BE2C (cell line): ENCODE data around the gene DIP2C.

Source experiments
- DNase-seq: peaks from one replicate; pipeline ENCODE4 v3.0.0-alpha.2; 2020
- H3K27me3 ChIP-seq: fragments of 250-450 bp; sonication (Bioruptor Pico); 2 replicates; pipeline ENCODE4 v1.5.1; 2020; ENCODE audit warnings: mild to moderate bottlenecking
- H3K36me3 ChIP-seq: fragments of 250-450 bp; sonication (Bioruptor Pico); 2 replicates; pipeline ENCODE4 v1.5.1; 2020; ENCODE audit warnings: mild to moderate bottlenecking
- H3K4me1 ChIP-seq: fragments of 250-450 bp; sonication (Bioruptor Pico); 2 replicates; pipeline ENCODE4 v1.5.1; 2020
- H3K4me3 ChIP-seq: 2 replicates; pipeline ENCODE4 v1.5.1; 2011; ENCODE audit warnings: low read depth, low read length
- H3K9me3 ChIP-seq: fragments of 250-450 bp; sonication (Bioruptor Pico); 2 replicates; pipeline ENCODE4 v1.5.1; 2020
- CTCF ChIP-seq: IDR thresholded peaks from 2 replicates; pipeline ENCODE4 v1.5.1; 2012; ENCODE audit warnings: mild to moderate bottlenecking, low read depth, low read length

Gene DIP2C

GRCh38 chr10:607545-608185 lies 81.8 kb downstream of the DIP2C start:
- no peaks in the 10 kb centered on the region for H3K27me3 ChIP-seq
- H3K4me1 ChIP-seq, result no peaks in the 10 kb centered on the region
- TF ChIP-seq CTCF, result no peak
- H3K4me3 ChIP-seq, result no peak overlapping the region
- no peaks in the 10 kb centered on the region for H3K36me3 ChIP-seq
- no peaks in the 10 kb centered on the region for H3K9me3 ChIP-seq
- DNase-seq, result no peak

GRCh38 chr10:606762-607544 lies 82.5 kb downstream of the DIP2C start:
- no peak for DNase-seq
- Histone ChIP-seq H3K36me3 (no peaks in the 10 kb centered on the region), H3K27me3 (no peaks in the 10 kb centered on the region), H3K9me3 (no peaks in the 10 kb centered on the region), H3K4me3 (no peak overlapping the region), H3K4me1 (no peaks in the 10 kb centered on the region)
- no peak for TF ChIP-seq CTCF

- DNase-seq, result no peak
- H3K9me3 ChIP-seq, result no peaks in the 10 kb centered on the region
- H3K4me1 ChIP-seq, result no peaks in the 10 kb centered on the region
- H3K27me3 ChIP-seq, result no peaks in the 10 kb centered on the region
- H3K4me3 ChIP-seq, result no peak overlapping the region
- no peaks in the 10 kb centered on the region for H3K36me3 ChIP-seq
- TF ChIP-seq CTCF, result no peak
Observed at GRCh38 chr10:605632-606325, 83.7 kb downstream of the DIP2C start.

DNA sequence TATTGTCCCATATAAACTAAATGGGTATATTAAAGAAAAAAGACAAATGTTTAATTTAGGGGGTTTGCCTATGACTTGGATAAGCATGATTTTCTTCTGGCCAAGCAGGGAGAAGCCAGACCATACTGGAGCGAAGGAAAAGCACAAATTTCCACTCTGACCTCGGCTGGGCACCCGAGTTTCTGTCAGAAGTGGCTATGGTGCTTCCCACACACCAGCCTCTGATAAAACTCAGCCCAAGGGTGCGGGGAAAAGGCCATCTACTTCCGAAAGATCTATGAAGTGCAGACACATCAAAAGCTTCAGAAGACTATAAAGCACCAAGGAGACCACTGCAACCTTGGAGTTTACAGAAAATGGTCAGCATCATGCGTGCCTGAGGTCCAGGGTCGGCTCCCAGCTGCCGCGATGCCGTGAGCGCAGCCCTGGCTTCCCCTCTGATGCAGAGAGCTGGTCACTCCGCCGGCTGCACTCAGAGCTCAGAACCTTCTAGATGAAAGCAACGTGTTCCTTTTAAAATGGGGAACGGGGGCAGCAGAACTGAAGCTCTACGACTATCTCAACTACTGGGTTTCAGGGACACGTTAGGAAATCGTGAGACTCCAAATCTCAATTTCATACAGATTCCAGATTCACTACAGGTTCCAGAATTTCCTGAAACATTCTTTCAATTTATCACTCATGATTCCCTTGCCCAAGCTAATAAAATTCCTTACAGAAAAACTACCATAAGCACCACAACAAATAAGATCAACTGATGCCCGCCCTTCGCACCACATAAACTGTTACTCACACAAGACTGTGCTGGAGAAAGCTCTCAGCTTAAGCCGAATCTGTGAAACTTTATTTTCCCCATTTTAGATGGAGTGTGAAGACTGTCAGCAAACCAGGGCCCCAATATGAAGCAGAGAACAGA lies 84.5 kb downstream of the DIP2C start:
- H3K4me1 ChIP-seq, result no peaks in the 10 kb centered on the region

DNA sequence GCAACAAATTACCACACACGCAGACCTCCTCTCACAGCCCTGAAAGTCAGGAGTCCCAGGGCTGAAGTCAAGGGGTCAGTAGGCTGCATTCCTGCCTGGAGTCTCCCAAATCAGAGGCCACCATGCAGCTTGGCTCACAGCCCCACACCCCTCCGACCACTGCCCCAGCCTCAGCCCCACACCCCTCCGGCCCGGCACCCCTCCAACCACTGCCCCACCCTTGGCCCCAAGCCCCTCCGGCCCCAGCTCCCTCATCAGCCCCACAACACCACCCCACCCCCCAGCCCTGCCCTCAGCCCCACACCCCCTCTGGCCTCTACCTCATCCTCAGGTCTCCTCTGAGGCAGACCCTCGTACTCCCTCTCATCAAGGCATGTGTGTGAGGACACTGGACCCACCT lies 85.7 kb downstream of the DIP2C start:
- Histone ChIP-seq H3K9me3 (no peaks in the 10 kb centered on the region), H3K4me1 (no peaks in the 10 kb centered on the region), H3K36me3 (no peaks in the 10 kb centered on the region), H3K4me3 (no peak overlapping the region), H3K27me3 (no peaks in the 10 kb centered on the region)
- DNase-seq, result no peak
- no peak for TF ChIP-seq CTCF

More for the DNA sequence above, 84.5 kb downstream of the DIP2C start:
- Histone ChIP-seq H3K36me3 (no peaks in the 10 kb centered on the region), H3K9me3 (no peaks in the 10 kb centered on the region), H3K27me3 (no peaks in the 10 kb centered on the region), H3K4me3 (no peak overlapping the region)
- DNase-seq, result no peak
- TF ChIP-seq CTCF, result no peak
